Endothelial cell of umbilical vein (primary cell): ENCODE results near the gene PPP2R5D. TPM values are rescaled to one million over a fixed set of nuclear protein-coding genes. Genes with fewer than 3 reads are reported as not detected.
A peak's percentile ranks its signal among the peaks of the same experiment; 100 is the strongest.

Experiments used
- BruUV-seq: library from RNA; stranded (reverse); fragments of 400-500 nt; replicated peaks from 2 replicates; lab custom pipeline; 2021; lab: Mats Ljungman, UMichigan
- CTCF ChIA-PET: fragments of 300-600, 350-600 bp; sonication (Branson Sonifier 250); formaldehyde crosslinking; loops from one replicate; lab custom pipeline; 2021; ENCODE audit warnings: antibody characterized with exemption, inconsistent platforms; lab: Charles Lee
- POLR2A ChIA-PET: fragments of 300-600, 350-600 bp; sonication (Branson Sonifier 250); formaldehyde crosslinking; loops from one replicate; lab custom pipeline; 2021; ENCODE audit warnings: antibody characterized with exemption, inconsistent platforms; lab: Charles Lee
- DNase-seq: peaks from one replicate; pipeline ENCODE4 v3.0.0-alpha.2; 2011; ENCODE audit warnings: low read depth, low spot score
- FAIRE-seq: peaks from 2 replicates; lab custom pipeline; 2011; peaks lifted over from hg19 to GRCh38; lab: Jason Lieb, UNC
- H2AFZ ChIP-seq: 2 replicates; pipeline ENCODE4 v1.6.0; 2012; ENCODE audit warnings: low read depth, low read length, control low read depth, inconsistent platforms
- H3K27ac ChIP-seq: 2 replicates; pipeline ENCODE4 v1.5.1; 2011; ENCODE audit warnings: low read depth, mild to moderate bottlenecking, control low read depth, low read length, moderate library complexity; ENCODE audit not compliant: insufficient read depth
- H3K27me3 ChIP-seq, 2 experiments: 2 replicates each; pipeline versions ENCODE4 v1.6.0 to v1.6.1; 2011; ENCODE audit warnings: low read length in 2 of 2, mixed read lengths in 1 of 2; ENCODE audit not compliant: control insufficient read depth in 2 of 2, insufficient read depth in 2 of 2
- H3K36me3 ChIP-seq, 2 experiments: 2 replicates in 1 of 2; 3 replicates in 1 of 2; pipeline ENCODE4 v1.5.1; 2011; ENCODE audit warnings: low read length in 2 of 2, mild to moderate bottlenecking in 1 of 2, moderate library complexity in 1 of 2; ENCODE audit not compliant: control insufficient read depth in 2 of 2, insufficient read depth in 2 of 2; ENCODE audit errors: extremely low read depth in 1 of 2
- H3K4me1 ChIP-seq: 3 replicates; pipeline ENCODE4 v1.5.1; 2011; ENCODE audit warnings: mild to moderate bottlenecking, low read length; ENCODE audit not compliant: control insufficient read depth, insufficient read depth; ENCODE audit errors: extremely low read depth
- H3K4me2 ChIP-seq: 2 replicates; pipeline ENCODE4 v1.6.1; 2011; ENCODE audit warnings: low read length, control low read depth, mixed read lengths; ENCODE audit not compliant: insufficient read depth
- H3K4me3 ChIP-seq, 3 experiments: fragments of 200-600 bp in 1 of 3; sonication (generic), shearing (Covaris generic) in 1 of 3; replicated peaks in 1 of 3; 2 replicates each; pipeline ENCODE4 v1.5.1; 2011 to 2016; ENCODE audit warnings: control low read depth in 3 of 3, low read length in 3 of 3, mild to moderate bottlenecking in 2 of 3, inconsistent platforms in 1 of 3, low read depth in 1 of 3, moderate library complexity in 1 of 3; ENCODE audit not compliant: insufficient read depth in 1 of 3
- H3K79me2 ChIP-seq: 2 replicates; pipeline ENCODE4 v1.6.0; 2012; ENCODE audit warnings: low read length, inconsistent platforms; ENCODE audit not compliant: control insufficient read depth, insufficient read depth
- H3K9ac ChIP-seq: replicated peaks from 2 replicates; pipeline ENCODE3; 2011; ENCODE audit warnings: low read length, control low read depth; ENCODE audit not compliant: insufficient read depth; ENCODE audit errors: extremely low read depth
- H3K9me1 ChIP-seq: replicated peaks from 3 replicates; pipeline ENCODE4 v1.6.0; 2011; ENCODE audit warnings: mild to moderate bottlenecking, low read length; ENCODE audit not compliant: control insufficient read depth, insufficient read depth; ENCODE audit errors: extremely low read depth
- H3K9me3 ChIP-seq: replicated peaks from 2 replicates; pipeline ENCODE4 v1.5.1; 2012; ENCODE audit warnings: low read length, inconsistent platforms; ENCODE audit not compliant: control insufficient read depth, insufficient read depth
- H4K20me1 ChIP-seq: replicated peaks from 2 replicates; pipeline ENCODE3; 2011; ENCODE audit warnings: mild to moderate bottlenecking, low read length; ENCODE audit not compliant: control insufficient read depth, insufficient read depth; ENCODE audit errors: extremely low read depth
- EZH2 ChIP-seq: IDR thresholded peaks from 2 replicates; pipeline ENCODE4 v1.6.1; 2012; ENCODE audit warnings: borderline replicate concordance, low read depth, mild to moderate bottlenecking, moderate library complexity, low read length, inconsistent platforms; ENCODE audit not compliant: severe bottlenecking
- FOS ChIP-seq: IDR thresholded peaks from 2 replicates; pipeline ENCODE4 v1.6.1; 2011; ENCODE audit warnings: mild to moderate bottlenecking, low read length, moderate library complexity, borderline replicate concordance; ENCODE audit not compliant: insufficient read depth
- GATA2 ChIP-seq: IDR thresholded peaks from 2 replicates; pipeline ENCODE4 v1.7.0; 2011; ENCODE audit warnings: low read depth, mild to moderate bottlenecking, moderate library complexity, mixed read lengths, low read length; ENCODE audit not compliant: insufficient read length, insufficient read depth
- MYC ChIP-seq: IDR thresholded peaks from one replicate; pipeline ENCODE4 v1.6.1; 2011; ENCODE audit warnings: mild to moderate bottlenecking, low read depth, low read length
- POLR2A ChIP-seq: IDR thresholded peaks from 2 replicates; pipeline ENCODE4 v1.6.1; 2012; ENCODE audit warnings: low read depth, mild to moderate bottlenecking, control low read depth, low read length
- POLR2AphosphoS5 ChIP-seq: IDR thresholded peaks from 2 replicates; pipeline ENCODE4 v1.6.1; 2012; ENCODE audit warnings: low read depth, mild to moderate bottlenecking, control low read depth, low read length, moderate library complexity; ENCODE audit not compliant: insufficient read depth
- dilution Hi-C: fragments of 300-500 bp; cut with MboI; formaldehyde crosslinking; loops from one replicate; pipeline ENCODE4 v1.15.0; 2019; ENCODE audit warnings: low sequenced_read_pairs; ENCODE audit not compliant: extremely low pct_ligation_motif_present
- intact Hi-C: fragments of 100-400 bp; cut with micrococcal nuclease; formaldehyde crosslinking; loops from one replicate; pipeline ENCODE4 v1.10.0; 2022
- polyA plus RNA-seq, 4 experiments: library from polyadenylated mRNA; depleted of rRNA in 3 of 4; stranded (reverse) in 3 of 4; unstranded in 1 of 4; fragments of >200 nt; gene quantifications; 2 replicates each; pipeline versions ENCODE4 v1.2.1 to v1.2.3, GENCODE V29; 2011 to 2012; ENCODE audit warnings: missing spikeins in 1 of 4
- total RNA-seq: library from RNA; stranded (reverse); gene quantifications from 2 replicates; pipeline ENCODE4 v1.2.3, GENCODE V29; 2021
- TF ChIP-seq, protein P1 (sequence below): IDR thresholded peaks from 2 replicates; pipeline ENCODE4 v1.6.1; 2011; ENCODE audit not compliant: insufficient read depth, insufficient read length

PPP2R5D gene
- total and polyA plus RNA-seq, 2 donors (not counting 3 experiments of a cell fraction or from before 2014, with no cell fraction given), result 45.5 to 60.2 TPM

DNA sequence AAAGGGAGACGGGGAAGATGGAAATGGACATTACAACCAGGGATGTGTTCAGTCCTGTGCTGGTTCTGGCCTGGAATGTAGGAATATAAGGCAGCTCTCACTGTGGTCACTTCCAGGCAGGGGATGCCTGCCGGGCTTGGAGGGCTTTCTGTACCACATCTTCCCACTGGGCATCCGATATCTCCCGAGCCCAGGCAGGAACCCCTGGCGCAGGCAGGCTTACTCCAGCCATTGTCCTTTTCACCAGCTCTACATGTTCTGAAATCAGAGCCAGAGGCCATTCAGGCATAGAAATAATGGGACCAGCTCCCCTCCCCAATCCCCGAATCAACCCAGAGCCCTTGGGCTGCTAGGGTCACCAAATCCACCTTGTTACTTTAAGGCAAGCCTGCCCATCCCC lies 28.0 kb downstream of the PPP2R5D start:
- Histone ChIP-seq H3K9me1 (no peaks in the 10 kb centered on the region), H3K4me1 (peaks cover 17% of the 10 kb centered on the region), H4K20me1 (no peaks in the 10 kb centered on the region), H3K27me3 (no peaks in the 10 kb centered on the region), H3K9ac (no peak overlapping the region), H3K79me2 (peaks cover 34% of the 10 kb centered on the region), H3K4me2 (peak overlapping the region; percentile 86), H3K36me3 (peaks cover 14 to 28% of the 10 kb centered on the region in 2 experiments), H3K4me3 (no peak overlapping the region), H3K9me3 (no peaks in the 10 kb centered on the region), H2AFZ (no peak overlapping the region), H3K27ac (no peak overlapping the region)
- DNase-seq, result no peak
- CTCF ChIA-PET, result interaction anchor here (8.7 kb wide), 1 partner anchor 132 kb away, joined by 55 read pairs; no protein-coding TSS in a partner anchor
- no peak for FAIRE-seq
- TF ChIP-seq, protein P1, sequence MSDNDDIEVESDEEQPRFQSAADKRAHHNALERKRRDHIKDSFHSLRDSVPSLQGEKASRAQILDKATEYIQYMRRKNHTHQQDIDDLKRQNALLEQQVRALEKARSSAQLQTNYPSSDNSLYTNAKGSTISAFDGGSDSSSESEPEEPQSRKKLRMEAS, result no peak
- TF ChIP-seq GATA2 (no peak), FOS (no peak), EZH2 (no peak), POLR2A (no peak), MYC (no peak), POLR2AphosphoS5 (no peak)
- intact Hi-C loops (loop anchor here (5.0 kb wide), 1 partner anchor 50 kb away; the partner anchor contains the start of gene GNMT), dilution Hi-C loops (no loop called here)
- BruUV-seq, result no TSS peak
- POLR2A ChIA-PET, result interaction anchor here (1.0 kb wide), 1 partner anchor 28 kb away, joined by 3 read pairs; the partner anchor contains the start of gene PPP2R5D
